GM18505 (cell line): ENCODE measurements around the gene MAN1B1.

Experiments
- ATAC-seq: cut with Tn5 transposase; IDR thresholded peaks from one replicate; pipeline ENCODE4 v1.9.1; 2021; ENCODE audit not compliant: unreplicated experiment
- POLR2A ChIP-seq: IDR thresholded peaks from 4 replicates; pipeline ENCODE4 v1.6.1; 2011; ENCODE audit warnings: borderline replicate concordance; ENCODE audit not compliant: insufficient read depth, insufficient read length; ENCODE audit errors: extremely low read depth

The MAN1B1 gene

DNA sequence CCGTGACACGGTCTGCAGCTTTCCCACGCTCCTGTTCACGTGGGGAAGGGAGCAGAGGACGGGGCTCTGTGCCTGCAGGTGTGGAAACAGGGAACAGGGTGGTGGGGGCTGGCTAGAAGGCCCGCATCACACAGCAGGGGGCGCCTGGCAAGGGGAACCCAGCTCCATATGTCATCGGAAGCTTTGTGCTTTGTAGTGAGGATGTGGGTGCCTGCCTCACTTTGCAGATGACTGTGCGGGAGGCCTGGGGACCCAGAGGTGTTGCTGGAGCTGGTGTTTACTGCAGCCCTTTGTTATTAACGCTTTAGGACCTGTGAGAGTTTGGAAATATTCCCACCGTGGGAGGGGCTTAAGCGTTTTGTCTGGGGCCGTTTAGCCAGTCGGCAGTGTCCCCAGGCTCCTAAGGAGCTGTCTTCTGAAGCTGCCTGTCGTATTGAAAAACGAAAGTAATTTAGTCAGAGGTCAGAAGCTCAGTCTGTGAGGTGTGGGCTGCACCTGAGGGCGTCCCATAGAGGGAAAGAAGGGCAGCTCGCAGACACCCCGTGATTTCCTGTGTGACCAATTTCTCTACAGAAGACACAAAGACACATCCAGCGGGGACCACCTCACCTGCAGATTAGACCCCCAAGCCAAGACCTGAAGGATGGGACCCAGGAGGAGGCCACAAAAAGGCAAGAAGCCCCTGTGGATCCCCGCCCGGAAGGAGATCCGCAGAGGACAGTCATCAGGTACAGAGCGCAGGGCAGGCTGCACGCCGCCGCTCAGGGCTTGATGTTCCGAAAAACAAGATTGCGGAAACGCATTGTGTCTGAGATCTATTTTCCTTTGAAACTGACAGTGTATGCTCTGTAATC is 9.1 kb downstream of the MAN1B1 start:
- TF ChIP-seq POLR2A, result no peak
- ATAC-seq, result peak; percentile 68

DNA sequence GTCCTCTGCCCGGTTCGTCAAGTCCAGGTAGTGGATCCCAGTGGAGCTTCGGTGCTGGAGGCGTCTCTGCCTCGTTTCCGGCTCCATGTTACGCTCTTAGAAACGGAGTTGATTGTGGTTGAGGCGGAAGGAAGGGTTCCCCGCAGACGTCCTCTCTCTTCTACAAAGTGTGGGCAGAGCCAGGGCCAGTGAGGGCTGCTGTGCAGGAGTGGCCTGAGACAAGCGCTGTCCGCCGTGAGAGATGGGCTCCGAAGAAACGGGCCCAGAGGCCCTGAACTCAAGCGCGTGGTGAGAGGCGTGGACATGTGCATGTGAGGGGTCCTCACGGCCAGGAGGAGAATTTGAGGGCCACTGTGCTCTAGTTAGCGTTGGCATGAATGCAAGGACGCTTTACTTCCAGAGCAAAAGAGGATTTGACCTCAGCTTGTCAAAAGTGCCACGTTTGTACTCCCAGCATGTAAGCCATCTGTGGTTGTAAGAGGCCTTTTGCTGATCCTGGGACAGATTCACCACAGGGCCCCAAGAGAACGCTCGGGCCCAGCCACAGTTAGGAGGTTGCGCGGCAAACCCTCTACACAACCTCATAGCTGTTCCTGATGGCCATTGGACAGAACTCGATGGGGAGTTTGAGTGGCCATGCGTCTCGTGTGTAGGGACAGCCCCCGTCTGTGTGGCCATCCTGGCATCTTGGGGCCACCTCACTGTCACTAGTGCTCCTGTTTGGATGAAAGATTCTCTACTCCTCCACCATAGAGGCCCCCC is 10.2 kb downstream of the MAN1B1 start:
- no peak for TF ChIP-seq POLR2A
- no peak for ATAC-seq

DNA sequence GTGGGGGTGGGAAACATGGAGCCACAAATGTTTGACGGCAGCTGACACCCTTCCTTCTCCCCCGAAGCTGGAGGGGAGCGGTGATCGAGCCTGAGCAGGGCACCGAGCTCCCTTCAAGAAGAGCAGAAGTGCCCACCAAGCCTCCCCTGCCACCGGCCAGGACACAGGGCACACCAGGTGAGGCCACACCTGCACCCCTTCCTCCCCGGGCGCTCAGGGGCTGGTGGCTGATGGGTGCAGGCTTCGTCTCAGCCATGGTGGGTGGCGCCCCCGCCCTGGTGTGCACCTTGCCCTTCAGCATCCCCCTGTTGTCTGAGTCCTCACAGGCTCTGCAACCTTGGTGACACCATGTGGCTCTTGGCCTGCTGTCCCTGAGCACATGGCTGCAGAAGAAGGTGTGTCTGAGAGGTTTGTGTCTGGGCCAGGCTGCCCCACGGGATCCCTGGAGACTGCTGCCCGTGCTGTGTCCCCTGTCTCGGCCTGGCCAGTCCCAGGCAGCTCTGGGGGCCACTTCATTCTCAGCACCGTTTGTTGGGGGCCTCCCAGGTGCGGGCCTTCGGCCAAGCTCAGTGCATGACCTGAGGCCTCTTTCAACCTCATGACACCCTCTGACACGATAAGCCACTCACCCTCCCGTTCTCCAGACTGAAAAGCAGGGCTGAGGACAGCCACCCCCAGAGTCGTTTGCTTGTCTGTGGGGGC is 11.1 kb downstream of the MAN1B1 start:
- no peak for TF ChIP-seq POLR2A
- ATAC-seq, result no peak

DNA sequence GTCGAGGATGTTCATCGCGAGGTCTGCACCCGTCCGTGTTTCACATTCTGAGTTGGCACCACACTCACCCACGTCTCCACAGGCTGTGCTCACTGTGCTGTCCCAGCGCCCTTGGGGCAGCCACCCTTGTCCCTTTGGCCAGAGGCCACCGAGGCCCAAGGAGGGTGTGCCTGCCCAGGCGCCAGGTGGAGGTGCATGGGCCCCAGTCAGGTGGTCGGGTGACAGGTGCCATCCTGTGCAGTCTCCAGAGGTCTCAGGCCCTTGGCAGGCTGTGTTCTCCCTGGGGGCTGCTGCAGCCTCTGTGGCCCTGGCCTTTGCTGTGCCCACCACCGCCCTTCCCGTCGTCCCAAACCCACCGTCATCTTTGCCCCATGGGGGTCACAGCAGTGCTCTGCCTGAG is 12.4 kb downstream of the MAN1B1 start:
- TF ChIP-seq POLR2A, result no peak
- ATAC-seq, result no peak

DNA sequence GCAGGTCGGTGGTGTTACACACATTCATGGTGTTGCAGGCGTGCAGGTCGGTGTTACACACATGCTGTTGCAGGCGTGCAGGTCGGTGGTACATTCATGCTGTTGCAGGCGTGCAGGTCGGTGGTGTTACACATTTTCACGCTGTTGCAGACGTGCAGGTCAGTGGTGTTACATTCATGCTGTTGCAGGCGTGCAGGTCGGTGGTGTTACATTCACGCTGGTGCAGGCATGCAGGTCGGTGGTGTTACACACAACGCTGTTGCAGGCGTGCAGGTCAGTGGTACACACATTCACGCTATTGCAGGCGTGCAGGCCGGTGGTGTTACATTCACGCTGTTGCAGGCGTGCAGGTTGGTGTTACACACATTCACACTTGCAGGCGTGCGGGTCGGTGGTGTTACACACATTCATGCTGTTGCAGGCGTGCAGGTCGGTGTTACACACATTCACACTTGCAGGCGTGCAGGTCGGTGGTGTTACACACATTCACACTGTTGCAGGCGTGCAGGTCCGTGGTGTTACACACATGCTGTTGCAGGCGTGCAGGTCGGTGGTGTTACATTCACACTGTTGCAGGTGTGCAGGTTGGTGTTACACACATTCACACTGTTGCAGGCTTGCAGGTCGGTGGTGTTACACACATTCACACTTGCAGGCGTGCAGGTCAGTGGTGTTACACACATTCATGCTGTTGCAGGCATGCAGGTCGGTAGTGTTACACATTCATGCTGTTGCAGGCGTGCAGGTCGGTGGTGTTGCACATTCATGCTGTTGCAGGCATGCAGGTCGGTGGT is 16.6 kb downstream of the MAN1B1 start:
- no peak for TF ChIP-seq POLR2A
- ATAC-seq, result no peak

DNA sequence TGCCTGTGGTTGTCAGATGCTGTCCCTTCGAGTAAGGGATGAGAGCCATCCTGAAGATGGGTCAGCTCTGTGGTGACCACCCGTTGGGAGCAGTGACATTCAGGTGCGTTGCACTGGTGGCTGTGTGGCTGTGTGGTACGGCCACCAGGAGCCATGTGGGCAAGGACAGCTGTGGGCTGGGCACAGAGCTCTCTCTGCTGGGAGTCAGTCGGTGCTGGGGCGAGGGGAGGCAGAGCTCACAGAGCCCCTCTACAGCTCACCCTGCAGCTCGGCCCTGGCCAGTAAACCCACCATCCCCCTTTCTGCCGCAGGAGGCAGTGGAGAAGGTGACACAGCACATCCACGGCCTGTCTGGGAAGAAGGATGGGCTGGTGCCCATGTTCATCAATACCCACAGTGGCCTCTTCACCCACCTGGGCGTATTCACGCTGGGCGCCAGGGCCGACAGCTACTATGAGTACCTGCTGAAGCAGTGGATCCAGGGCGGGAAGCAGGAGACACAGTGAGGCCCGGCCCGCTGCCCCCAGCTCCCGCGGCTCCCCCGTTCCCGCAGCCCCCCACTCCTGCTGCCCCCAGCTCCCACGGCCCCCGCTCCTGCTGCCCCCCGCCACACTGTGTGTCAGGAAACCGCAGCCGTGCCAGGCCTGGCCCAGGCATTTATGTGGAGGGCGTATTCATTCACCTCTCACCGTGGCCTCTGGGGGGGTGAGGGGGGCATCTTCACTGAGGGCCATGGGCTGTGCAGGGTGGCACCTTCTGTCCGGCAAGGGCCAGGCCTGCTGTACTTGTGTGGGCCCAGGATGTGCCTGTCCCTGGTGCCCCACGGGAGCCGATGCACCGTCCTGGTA is 19.3 kb downstream of the MAN1B1 start:
- no peak for TF ChIP-seq POLR2A
- ATAC-seq, result no peak

- ATAC-seq, result no peak
Observed at GRCh38 chr9:137106662-137107250, 20.0 kb downstream of the MAN1B1 start.

DNA sequence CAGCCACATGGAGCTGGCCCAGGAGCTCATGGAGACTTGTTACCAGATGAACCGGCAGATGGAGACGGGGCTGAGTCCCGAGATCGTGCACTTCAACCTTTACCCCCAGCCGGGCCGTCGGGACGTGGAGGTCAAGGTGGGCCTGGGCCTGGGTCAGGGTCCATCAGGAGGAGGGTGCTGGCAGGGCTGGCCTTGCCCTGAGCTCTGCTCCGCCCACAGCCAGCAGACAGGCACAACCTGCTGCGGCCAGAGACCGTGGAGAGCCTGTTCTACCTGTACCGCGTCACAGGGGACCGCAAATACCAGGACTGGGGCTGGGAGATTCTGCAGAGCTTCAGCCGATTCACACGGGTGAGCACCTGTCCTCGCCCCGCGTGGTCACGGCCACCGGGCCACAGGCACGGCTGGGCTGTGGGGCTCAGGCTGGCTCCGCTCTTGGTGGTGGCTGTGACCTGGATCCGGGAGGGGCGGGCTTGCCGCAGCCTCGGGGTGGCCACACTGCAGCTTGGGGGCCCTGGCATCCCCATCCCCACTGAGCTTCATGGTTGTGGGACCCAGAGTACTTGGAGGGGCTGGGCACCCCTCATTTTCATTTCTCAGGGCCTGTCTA is 20.6 kb downstream of the MAN1B1 start:
- TF ChIP-seq POLR2A, result no peak
- no peak for ATAC-seq

More at GRCh38 chr9:137106662-137107250, 20.0 kb downstream of the MAN1B1 start:
- no peak for TF ChIP-seq POLR2A

DNA sequence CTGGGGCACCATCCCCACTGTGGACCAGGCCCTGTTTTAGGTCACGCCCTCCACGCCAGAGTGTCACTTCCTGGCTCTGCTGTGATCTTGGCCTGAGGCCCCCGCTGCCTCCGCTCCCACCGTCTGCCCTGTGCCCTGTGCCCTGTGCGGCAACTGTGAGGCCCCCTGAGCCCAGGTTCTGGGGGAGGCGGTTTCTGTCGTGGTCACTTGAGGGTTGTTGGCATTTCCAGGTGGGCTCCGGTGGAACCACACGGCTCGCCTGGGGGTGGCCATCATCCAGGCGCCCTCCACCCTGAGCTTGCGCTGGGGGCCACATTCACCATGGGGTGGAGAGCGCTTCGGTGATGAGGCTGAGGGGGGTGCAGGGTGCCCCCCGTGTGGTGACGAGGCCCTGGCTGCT is 21.2 kb downstream of the MAN1B1 start:
- TF ChIP-seq POLR2A, result no peak
- no peak for ATAC-seq

GRCh38 chr9:137108608-137109249 is 21.9 kb downstream of the MAN1B1 start:
- ATAC-seq, result no peak
- TF ChIP-seq POLR2A, result no peak
